ENCODE data around the gene KRTCAP2. TPM values are rescaled to one million over a fixed set of nuclear protein-coding genes. Genes with fewer than 3 reads are reported as not detected.
A peak's percentile ranks its signal among the peaks of the same experiment; 100 is the strongest.
"Not testable (repeated sequence)": the region's sequence is repeated elsewhere in the genome, so short reads cannot be mapped to it uniquely, and the experiment has no call there.

KRTCAP2 gene
- total RNA-seq = 65.6 and 95.3 TPM in 2 replicates

DNA sequence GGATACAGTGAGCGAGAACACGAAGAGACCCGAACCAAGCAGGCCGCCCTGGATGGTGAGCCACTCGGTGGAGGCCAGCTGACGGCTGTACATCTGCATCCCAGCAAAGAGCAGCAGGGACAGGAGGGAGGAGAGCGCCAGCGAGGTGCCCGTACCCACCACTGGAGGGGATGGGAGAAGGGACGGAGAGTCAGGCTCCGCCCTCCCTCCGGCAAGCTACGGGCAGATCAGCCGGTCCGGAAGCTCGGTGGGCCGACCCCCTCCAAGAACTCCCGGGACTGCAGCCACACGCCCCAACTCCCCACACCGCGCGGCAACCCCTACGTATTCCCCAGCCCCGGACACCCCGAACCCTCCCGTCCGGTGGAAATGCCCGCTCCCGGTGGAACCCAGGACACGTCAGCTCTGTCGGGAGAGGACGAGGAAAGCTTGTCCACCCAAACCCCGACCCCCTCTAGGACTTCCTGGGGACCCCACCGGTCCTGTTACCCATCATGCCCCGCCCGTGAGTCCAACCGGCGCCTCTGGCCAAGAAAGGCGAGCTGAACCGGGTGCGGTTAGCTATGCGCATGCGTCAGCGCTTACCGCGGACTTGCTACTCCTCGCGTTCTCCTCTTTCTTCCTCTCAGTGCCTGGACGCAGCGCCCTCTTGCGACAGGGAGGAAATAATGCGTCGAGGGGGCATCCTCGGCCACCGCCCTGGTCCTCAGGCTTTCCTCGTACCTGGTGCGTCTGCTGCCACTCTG lies at the start of gene KRTCAP2:
Gene KRTCAP2 (minus strand): TSS at position 573 of the 746 bp plus-strand sequence. CDS start 80 bp downstream, at position 493.
- TF ChIP-seq, protein P1, sequence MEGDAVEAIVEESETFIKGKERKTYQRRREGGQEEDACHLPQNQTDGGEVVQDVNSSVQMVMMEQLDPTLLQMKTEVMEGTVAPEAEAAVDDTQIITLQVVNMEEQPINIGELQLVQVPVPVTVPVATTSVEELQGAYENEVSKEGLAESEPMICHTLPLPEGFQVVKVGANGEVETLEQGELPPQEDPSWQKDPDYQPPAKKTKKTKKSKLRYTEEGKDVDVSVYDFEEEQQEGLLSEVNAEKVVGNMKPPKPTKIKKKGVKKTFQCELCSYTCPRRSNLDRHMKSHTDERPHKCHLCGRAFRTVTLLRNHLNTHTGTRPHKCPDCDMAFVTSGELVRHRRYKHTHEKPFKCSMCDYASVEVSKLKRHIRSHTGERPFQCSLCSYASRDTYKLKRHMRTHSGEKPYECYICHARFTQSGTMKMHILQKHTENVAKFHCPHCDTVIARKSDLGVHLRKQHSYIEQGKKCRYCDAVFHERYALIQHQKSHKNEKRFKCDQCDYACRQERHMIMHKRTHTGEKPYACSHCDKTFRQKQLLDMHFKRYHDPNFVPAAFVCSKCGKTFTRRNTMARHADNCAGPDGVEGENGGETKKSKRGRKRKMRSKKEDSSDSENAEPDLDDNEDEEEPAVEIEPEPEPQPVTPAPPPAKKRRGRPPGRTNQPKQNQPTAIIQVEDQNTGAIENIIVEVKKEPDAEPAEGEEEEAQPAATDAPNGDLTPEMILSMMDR (IDR thresholded peaks at IDR 0.05; ENCODE audit: insufficient read depth, low read depth, low read length) = peak; percentile 94
- peak within 1 kb of the TSS; percentile 98 for H3K4me3 ChIP-seq (ENCODE audit: low read depth, low read length)
- DNase-seq (ENCODE audit: low read depth) = peak; percentile 95

DNA sequence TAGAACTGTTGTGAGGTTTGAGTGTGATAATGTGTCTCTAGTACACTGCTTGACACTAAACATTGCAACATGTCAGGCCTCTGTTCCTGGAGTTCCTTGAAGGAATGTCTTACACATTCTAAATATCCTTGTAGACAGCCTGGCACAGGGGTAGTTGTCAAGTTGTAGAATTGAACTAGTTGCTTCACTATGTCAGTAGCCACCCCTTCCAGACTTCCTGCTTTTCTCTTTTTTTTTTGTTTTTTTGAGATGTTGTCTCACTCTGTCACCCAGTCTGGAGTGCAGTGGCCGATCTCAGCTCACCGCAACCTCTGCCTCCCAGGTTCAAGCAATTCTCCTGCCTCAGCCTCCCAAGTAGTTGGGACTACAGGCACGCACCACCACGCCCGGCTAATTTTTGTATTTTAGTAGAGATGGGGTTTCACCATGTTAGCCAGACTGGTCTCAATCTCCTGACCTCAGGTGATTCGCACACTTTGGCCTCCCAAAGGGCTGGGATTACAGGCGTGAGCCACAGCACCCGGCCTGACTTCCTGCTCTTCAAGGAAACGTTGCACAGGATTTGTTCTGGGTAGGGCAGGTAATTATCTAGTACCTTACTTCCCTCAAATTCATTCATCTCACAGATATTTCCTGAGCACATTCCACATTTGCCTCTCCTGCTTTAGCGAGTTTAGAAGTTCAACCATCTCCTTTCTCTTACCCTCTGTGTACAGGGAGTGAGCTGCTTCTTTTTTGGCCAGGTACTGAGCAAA lies 47.3 kb upstream of the KRTCAP2 start:
- not testable (repeated sequence) for H3K4me3 ChIP-seq (ENCODE audit: low read depth, low read length); DNase-seq (ENCODE audit: low read depth)

DNA sequence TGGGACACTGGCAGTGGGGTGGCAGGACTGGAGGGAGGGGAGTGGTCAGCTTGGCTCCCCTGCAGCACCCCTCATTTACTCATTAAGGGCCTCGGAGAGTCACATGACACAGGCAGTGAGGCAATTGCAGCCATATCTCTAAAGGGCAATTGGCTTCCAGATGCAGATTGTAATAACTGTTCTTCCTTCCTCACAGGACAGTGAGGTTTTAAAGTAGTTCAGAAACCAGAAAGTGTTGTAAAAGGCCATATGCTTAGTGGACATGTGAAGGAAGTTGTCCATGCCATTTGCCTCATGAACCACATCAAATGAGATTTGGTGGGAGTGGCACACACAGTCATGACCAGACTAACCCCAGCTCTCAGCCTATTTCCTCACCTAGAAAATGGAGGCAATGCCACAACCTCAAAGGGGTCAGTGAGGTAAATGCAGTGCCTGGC lies 46.5 kb upstream of the KRTCAP2 start:
- DNase-seq (ENCODE audit: low read depth) = peak; percentile 61
- TF ChIP-seq, protein P1 (IDR thresholded peaks at IDR 0.05; ENCODE audit: insufficient read depth, low read depth, low read length) = no peak
- no peak overlapping the region for H3K4me3 ChIP-seq (ENCODE audit: low read depth, low read length)

DNA sequence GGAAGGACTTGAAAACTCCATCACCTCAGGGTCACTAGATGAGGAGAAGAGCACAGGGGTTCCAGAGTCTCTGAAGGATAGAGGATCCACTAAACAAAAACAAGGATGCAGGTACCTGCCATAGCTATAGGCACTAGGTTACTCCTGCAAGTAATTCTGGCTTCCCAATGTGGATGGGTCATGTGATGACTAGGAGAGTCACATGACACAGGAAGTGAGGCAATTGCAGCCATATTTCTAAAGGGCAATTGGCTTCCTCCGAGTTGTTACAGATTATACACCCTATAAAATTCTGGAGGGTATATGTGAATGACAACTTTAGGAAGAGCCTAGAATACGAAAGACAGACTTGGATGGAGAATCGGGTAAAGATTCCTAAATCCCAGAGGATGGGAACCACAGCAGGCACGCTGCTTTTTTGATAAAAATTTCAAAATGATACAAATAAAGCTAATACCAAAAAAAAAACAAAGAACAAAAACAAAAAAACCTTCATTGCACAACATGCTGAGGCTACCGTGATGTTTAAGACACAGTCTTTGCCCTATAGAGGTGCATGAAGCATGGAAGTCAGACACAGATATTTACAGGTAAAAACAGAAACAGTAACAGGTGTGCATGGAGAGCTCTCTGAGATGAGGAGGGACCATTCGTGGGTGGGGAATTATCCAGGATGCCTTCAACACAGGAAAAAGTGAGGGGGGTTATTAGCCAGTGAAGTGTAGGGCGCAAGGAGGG lies 45.9 kb upstream of the KRTCAP2 start:
- peak; percentile 69 for DNase-seq (ENCODE audit: low read depth)
- H3K4me3 ChIP-seq (ENCODE audit: low read depth, low read length) = no peak overlapping the region
- TF ChIP-seq, protein P1 (IDR thresholded peaks at IDR 0.05; ENCODE audit: insufficient read depth, low read depth, low read length) = no peak

DNA sequence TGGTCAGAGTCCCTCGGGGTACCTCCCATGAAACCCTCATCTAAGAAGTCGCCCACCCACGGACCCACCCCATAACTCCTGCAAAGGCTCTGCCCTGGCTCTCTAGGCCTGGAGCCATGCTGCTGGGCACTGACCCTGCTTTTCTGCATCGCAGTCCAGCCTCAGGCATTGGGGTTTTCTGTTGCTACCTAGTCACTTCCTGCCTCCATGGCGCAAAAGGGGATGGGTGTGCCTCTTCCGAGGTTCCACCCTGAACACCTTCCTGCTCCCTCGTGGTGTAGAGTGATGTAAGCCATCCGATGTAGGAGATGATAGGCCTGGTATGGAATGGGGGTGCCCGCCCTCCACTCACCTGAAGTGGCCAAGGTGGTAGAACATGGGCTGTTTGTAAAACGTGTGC lies 41.6 kb upstream of the KRTCAP2 start:
- not testable (repeated sequence) for H3K4me3 ChIP-seq (ENCODE audit: low read depth, low read length); DNase-seq (ENCODE audit: low read depth)

DNA sequence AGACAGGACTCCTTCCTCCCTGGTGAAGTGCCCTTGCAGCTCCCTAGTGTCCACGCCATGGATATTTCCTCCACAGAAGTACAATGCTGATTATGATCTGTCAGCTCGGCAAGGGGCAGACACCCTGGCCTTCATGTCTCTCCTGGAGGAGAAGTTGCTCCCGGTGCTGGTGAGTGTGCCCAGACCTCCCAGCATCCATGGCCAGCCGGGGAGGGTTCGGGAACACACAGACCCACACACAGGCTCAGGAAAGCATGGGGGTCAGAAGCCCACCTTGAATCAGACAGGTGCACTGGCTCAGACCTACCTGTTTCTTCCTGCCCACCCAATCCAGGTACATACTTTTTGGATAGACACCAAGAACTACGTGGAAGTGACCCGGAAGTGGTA lies 38.9 kb upstream of the KRTCAP2 start:
- H3K4me3 ChIP-seq (ENCODE audit: low read depth, low read length); DNase-seq (ENCODE audit: low read depth): not testable (repeated sequence)

DNA sequence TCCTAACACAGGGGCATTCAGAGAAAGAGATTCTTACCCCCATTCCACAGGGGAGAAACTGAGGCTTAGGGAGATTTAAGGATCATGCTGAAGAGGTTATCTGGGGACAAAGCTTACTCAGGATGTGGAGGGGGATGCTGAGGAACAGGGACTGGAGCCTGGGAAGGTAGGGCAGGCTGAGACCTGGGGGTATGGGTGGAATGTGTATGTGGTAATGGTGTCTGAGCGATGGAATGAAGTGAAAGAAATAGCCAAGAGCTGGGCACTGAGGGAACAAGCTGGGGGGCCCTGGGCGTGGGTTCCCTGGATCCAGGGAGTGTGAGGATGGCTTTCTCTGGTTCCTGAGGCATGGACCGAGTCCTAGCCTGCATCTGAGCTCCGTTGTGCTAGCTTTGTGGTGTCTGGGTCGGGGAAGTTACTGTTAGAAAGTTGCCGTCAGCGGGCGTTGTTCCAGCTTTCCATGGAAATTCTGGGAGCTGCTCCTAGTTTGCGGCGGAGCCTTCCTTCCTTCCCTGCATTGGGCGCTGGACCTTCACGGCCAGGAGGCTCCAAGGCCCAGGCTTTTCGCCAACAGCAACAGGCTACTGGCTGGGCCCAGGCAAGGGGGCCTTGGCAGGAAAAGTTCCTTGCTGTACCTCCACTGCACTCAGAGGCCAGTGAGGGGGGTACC lies 38.4 kb upstream of the KRTCAP2 start:
- not testable (repeated sequence) for DNase-seq (ENCODE audit: low read depth); H3K4me3 ChIP-seq (ENCODE audit: low read depth, low read length)

DNA sequence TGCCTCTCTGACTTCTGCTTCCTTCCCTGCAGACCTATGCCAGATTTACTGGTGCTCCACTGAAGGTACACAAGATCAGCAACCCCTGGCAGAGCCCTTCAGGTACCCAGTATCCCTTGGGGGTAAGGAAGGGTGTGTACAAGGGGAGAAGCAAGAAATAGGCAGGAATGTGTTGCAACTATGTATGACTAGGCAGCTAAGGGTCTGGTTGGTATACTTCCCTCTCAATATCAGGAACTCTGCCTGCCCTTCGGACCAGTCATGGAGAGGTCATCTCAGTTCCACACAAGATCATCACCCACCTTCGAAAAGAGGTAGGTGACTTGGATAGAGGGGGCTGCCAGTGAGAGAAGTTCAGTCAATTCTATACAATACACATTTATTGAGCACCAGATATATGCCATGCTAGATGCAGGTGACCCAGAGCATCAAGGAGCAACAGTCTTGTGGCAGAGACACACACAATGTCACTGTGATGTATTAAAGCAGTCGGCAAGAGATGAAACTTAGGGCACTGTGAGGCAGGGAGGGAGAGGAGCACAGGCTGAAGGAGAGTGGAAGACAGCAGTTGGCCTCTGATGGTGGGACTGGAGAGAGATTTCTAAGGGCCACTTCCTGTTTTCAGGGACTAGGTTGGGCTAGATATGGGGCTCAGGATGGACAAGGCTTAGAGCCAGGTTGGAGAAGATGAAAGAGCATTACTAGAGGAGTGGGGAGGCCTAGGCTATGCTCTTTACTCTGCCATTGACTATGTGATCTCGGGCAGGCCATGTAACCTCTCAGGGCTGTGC lies 37.4 kb upstream of the KRTCAP2 start:
- H3K4me3 ChIP-seq (ENCODE audit: low read depth, low read length) = no peak overlapping the region
- TF ChIP-seq, protein P1 (IDR thresholded peaks at IDR 0.05; ENCODE audit: insufficient read depth, low read depth, low read length) = no peak
- DNase-seq (ENCODE audit: low read depth) = no peak
